GM19455 (cell line): ENCODE measurements around the gene CAB39L.

Experiments
- ATAC-seq: cut with Tn5 transposase; IDR thresholded peaks from one replicate; pipeline ENCODE4 v1.9.1; 2021; ENCODE audit not compliant: unreplicated experiment

The CAB39L gene

DNA sequence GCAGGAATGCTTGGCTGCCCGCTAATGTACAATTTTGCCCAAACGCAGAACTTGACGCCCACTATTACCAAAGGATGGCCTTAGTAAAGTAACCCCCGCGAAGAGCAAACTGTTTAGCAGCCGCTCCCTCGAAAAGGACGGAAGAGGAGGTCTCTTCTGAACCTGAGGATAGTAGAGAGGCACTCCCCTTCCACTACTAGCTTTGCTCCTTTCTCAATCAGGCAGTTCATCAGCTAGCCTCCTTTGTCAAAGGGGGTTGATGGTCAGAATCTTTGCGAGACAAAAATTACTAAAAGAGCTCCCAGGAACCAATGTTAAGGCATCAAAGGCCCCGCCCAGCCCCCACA, 534 bp downstream of the CAB39L start:
- ATAC-seq, result no peak

DNA sequence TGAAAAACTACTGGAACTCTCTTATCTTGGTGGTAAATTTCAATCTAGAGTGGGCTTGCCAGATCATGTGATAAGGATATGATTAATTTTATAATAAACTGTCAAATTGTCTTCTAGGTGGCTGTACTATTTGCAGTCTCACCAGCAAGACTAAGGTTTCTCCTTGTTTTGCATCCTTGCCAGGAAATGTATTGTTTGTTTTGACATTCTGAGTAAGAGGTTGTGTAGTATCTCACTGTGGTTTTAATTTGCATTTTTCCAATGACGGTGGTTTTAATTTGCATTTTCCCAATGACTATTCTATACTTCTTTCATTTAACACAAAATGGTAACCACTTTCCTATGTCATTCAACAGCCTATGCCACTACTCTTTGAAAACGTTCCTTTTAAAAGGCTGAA, 2.0 kb downstream of the CAB39L start:
- ATAC-seq, result no peak

DNA sequence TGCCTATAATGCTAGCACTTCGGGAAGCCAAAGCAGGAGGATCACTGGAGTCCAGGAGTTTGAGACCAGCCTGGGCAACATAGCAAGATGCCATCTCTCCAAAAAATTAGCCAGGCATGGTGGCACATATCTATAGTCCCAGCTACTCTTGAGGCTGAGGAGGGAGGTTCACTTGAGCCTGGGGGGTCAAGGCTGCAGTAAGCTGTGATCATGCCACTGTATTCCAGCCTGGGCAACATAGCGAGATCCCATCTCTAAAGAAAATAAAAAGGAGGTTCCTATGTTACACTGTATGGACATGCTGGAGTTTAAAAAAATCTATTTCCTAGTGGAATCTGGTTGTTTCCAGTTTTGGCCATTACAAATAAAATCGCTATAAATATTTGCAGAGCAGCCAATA, 2.6 kb downstream of the CAB39L start:
- no peak for ATAC-seq

DNA sequence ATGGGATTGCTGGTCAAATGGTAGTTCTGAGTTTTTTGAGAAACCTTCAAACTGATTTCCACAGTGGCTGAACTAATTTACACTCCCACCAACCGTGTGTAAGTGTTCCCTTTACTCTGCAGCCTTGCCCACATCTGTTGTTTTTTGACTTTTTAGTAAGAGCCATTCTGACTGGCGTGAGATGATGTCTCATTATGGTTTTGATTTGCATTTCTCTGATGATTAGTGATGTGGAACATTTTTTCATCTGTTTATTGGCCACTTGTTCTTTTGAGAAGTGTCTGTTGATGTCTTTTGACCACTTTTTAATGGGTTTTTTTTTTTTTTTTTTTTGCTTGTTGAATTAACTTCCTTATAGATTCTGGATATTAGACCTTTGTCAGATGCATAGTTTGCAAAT, 4.3 kb downstream of the CAB39L start:
- ATAC-seq, result no peak

DNA sequence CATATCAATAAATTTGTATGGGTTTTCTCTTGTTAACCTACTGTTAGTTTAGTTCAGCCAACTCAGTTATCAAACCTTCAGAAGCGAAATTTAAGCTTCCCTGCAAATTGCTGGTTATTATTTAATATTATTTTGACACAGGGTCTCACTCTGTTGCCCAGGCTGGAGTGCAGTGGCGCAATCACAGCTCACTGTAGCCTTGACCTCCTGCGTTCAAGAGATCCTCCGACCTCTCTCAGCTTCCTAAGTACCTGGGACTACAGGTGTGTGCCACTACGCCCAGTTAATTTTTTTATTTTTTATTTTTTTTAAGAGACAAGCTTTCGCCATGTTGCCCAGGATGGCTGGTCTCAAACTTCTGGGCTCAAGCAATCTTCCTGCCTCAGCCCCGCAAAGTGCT, 6.2 kb downstream of the CAB39L start:
- ATAC-seq, result no peak

DNA sequence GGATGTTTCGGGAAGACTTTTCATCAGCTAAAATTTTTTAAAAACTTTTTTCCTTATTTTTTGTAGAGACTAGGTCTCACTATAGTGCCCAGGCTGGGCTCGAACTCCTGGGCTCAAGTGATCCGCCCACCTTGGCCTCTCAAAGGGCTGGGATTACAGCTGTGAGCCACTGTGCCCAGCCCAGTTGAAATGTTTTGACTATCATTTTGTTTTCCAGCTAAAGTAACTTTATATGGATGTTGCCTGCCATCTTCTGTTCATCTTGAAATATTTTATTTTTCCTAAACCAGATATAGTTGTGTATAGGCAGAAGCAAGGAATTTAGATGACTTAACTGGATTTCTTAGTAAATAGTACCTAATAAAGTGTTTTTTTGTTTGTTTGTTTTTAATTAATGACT, 7.0 kb downstream of the CAB39L start:
- ATAC-seq, result no peak

DNA sequence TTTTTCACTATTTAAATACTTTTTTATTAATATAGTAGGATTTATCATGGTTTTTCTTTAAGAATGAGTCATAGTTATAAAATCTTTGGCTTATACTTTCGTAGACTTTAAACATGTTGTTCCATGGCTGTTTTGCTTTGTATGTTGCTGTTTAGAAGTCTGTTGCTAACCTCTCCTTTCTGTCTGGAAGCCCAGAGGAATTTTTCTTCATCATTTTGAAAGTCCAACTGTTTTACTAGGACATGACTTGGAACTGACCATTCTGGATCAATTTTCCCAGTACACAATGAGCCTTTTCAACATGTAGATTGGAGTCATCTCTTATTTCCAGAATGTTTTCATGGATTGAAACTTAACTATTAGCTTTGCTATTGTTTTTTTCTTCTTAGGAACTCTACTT, 7.9 kb downstream of the CAB39L start:
- no peak for ATAC-seq

DNA sequence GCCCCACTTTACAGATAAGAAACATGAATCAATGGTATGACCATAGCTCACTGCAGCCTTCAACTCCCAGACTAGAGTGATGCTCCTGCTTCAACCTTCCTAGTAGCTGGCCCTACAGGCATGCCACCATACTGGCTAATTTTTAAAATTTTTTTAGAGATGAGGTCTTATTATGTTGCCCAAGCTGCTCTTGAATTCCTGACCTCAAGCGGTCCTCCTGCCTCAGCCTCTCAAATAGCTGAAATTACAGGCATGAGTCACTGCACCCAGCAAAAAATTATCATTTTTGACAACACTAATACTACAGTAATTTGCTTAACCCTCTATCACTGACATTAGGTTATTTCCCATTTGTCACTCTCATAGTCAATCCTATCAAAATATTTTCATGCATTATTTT, 14.7 kb downstream of the CAB39L start:
- ATAC-seq, result no peak

DNA sequence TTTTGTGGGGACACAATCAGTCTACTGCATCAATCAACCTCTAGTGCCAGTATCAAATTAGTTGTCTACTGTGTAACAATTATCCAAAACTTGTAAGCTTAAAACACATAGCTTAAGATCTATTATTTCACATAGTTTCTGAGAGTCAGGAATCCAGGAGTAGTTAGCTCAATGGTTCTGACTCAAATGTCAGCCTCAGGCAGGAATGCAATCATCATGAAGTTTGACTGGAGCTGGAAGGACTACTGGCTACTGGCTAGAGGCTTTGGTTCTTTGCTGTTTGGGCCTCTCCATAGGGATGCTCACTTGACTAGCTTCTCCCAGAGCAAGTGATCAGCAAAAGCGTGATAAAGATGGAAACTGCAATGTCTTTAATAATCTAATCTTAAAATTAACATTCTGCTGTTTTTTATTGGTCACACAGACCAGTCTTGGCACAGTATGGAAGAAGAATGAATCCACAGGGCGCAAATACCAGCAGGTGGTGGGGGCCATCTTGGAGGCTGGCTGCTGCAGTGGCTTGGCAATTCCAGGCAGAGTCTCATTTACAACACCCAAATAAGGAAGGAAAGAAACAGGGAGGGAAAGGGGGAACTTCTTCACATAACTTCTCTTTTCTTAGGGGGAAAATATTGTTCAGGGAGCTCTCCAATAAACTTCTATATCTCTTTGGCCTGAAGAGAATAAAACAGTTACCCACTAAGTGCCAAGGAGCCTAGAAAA, 15.7 kb downstream of the CAB39L start:
- no peak for ATAC-seq

DNA sequence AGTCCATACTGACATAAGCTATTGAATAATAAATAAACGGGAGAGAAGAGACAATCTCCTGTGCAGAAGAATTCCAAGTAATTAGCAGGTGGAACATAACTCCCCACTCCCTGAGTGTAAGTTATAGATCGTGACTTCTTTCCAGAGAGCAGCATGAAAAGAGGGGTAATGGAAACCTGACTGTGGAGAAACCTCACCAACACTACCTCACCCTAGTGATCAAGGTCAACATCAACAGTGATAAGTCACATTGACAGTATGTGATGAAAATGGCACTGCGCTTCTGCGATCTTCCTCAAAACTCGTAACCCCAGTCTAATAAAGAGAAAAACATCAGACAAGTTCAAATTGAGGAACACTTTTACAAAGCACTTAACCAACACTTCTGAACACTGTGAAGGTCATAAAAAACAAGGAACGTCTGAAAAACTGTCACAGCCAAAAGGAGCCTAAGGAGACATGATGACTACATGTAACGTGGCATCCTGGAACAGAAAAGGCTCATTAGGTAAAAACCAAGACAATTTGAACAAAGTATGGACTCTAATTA, 19.8 kb downstream of the CAB39L start:
- ATAC-seq, result no peak

DNA sequence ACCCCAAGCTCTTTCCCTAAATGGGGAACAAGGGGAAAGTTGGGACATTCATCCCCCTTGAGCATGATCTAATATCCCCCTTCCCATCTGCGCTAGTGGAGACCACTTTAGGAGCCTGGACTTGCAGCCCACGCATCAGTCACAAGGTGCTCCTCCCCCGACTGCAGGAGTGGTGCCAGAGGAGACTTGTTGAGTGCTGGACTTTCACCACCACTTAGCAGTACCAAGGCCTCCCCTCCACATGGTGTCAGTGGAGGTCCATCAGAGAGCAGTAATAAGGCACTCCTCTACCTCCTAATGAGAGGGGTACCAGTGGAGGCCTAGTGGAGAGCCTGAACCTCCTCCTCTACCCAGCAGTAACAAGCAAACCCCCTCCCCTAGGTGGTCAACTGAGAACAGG, 22.5 kb downstream of the CAB39L start:
- no peak for ATAC-seq

DNA sequence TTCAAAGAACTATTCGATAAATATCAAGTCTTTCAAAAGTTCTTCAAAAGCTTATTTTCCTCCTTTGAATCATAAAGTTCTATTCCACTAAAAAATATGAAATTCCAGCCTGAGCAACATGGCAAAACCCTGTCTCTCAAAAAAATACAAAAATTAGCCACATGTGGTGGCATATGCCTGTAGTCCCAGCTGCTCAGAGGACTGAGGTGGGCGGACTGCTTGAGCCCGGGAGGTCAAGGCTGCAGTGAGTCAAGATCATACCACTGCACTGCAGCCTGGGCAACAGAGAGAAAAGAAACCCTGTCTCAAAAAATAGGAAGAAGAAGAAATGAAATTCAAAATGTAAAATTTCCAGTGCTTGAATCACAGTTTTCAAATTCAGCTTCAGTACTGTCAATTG, 24.6 kb downstream of the CAB39L start:
- ATAC-seq, result no peak

DNA sequence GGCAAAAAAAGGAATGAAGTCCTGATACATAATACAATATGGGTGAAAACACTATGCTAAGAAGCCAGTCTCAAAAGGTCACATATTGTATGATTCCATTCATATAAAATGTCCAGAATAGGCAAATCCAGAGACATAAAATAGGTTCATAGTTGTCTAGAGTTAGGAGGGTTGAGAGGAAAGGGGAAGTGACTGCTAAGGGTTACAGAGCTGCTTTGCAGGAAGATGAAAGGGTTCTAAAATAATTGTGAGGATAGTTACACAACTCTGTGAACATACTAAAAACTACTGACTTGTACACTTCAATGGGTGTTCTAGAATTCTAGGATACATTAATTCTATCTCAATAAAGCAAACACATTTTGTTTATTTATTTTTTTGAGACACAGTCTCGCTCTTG, 25.7 kb downstream of the CAB39L start:
- ATAC-seq, result no peak

DNA sequence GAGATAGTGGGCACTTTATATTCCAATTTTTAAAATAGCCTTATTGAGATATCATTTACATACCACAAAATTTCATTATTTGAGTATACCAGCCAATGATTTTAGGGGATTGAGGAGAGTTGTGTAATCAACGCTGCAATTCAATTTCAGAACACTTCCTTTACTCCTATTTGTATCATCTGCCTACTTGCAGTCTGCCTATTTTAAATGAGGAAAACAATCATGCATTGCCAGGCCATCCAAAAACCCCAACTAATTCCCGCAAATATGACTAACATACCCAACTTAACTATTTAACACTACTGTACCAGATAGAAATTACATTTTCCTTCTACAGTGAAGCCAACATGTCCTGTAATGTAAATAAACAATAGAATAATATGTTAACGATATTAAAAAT, 26.7 kb downstream of the CAB39L start:
- ATAC-seq, result no peak

DNA sequence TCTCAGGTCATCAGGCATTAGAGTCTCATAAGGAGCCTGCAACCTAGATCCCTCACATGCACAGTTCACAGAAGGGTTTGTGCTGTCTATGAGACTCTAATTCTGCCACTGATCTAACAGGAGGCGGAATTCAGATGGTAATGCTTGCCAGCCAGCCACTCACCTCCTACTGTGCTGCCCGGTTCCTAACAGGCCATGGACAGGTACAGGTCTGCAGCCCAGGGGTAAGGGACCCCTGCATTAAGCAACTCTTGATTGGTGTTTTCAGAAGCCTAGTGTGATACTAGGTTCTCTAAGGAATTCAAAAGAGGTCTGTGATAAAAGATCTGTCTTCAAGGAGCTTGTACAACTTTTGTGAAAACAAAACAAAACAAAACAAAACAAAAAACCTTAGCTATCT, 31.1 kb downstream of the CAB39L start:
- no peak for ATAC-seq

DNA sequence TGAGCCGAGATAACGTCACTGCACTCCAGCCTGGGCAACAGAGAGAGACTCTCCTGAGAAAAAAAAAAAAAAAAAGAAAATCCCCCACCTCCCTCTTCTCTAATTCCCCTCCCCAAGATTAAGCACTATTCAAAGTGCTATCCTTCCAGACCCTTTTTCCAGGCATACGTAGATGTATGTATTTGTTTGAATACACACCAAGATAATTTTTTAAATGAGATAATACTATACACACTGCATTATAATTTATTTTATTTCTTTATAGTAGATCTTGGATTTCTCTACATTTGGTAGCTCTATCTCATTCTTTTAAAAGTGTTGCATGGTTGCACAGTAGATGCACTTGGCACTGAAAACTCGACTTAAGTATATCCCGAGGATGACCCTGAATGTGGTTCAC, 32.5 kb downstream of the CAB39L start:
- ATAC-seq, result no peak

DNA sequence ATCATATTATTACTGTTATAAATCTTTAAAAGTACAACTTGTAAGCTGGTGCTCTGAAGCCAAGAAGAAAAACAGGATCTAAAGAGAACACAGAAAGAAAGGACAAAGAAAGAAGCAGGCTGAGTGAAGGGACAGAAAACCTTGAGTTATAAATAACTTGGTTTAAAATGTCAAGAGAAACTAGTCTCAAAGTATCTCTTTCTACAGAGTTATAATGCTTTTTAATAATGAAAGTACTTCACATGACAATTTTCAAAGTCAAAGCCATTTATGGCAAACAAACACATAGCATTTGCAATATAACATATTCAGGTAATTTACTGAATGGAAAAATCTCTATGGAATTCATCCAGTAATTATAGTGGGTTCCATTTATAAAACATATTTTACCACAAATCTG, 33.4 kb downstream of the CAB39L start:
- no peak for ATAC-seq

DNA sequence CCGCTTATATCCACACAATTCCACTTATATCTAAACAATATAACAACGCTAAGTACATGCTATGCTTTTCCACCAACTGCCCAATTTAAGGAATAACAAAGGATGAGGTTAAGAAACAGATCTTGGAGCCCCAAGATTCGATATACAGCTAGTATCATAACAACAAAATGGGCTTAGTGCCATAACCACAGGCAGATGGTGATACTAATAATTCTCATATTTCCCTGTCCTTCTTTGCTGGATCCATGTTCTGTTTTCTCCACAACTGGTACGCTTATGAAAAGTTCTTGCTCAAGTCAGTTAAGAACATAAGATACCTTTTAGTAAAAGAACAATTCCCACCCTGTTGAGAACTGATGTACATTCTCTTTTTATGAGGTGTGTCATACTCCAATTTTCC, 33.9 kb downstream of the CAB39L start:
- ATAC-seq, result no peak

DNA sequence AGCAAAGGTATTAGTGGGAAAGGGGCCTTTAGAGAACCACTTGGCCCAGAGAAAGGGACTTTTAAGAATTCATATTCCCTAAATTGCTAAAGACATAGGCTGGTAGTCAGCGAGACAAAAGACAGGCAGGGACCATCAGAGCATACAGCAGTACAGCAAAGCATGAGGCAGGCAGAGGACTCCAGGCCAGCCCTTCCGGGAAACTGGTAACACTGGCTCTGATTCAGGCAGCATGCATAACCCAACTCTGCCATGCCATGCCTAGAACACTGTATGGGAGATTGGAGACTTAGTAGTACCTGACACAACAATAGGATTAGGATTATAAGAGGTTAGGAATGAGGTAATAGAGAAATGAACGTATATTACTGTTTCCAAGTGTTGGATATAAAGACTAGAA, 34.9 kb downstream of the CAB39L start:
- no peak for ATAC-seq

DNA sequence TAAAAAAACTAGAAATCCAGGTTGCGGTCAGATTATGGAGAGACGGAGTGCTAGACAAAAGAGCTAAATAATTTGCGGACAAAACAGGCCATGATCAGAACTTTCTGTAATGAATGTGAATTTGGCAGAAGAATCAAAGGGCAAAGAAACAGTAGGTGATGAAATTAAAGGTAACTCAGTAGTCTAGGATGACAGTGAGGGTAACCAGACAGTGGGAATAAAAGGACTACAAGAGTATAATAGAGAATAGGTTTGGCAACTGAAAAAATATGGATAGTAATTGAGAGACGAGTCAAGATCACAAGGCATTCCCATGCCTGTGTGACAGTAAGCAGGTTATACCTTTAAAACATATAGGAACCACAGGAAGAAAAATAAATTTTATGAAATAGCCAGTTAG, 35.9 kb downstream of the CAB39L start:
- no peak for ATAC-seq

DNA sequence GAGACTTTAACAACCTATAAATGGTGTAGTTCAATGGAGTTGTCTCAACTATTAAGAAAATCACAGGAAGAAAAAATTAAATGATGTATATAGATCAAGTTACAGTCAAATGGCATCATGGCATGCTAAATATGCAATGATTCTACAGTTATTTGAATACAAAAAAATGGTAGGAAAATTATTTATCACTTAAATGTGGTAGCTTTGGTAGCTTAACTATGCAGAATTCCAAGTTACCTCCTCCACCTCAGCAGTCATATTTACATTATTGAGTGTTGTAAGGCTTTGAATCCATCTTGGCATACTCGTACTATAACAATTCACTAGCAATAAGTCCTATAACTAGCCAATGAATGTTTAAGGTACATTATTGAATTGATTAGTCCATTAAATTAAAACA, 36.8 kb downstream of the CAB39L start:
- ATAC-seq, result no peak

DNA sequence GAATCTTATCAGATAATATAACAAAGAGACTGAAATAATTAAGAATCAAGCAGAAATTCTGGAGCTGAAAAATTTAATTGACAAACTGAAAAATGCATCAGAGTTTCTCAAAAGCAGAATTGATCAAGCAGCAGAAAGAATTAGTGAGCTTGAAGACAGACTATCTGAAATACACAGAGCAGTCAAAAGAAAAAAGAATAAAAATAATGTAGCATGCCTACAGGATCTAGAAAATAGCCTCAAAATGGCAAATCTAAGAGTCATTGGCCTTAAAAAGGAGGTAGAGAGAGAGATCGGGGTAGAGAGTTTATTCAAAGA, 39.2 kb downstream of the CAB39L start:
- ATAC-seq, result no peak

DNA sequence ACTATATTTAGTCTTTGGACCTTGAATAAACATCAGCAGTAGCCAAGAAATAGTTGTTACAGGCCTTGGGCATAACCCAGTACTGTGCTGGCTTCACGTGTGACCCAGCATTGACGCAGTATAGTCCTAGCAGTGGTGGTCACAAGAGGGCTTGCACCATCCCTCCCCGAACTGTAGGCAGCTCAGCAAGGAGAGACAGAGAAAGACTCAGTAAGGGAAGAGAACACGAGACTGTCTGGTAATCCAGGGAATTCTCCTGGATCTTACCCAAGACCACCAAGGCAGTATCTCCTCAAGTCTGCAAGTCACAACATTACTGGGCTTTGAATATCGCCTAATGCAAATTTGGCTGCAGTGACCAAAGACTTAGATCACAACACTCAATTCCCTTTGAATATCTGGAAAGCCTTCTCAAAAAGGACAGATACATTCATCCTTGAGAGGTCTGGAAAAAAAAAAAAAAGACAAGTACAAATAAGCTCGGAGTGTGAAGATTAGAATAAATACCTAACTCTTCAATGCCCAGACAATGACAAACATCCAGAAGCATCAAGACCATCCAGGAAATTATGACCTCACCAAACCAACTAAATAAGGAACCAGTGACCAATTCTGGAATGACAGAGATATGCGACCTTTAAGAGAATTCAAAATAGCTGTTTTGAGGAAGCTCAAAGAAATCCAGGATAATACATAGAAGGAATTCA, 39.7 kb downstream of the CAB39L start:
- ATAC-seq, result no peak
